ENCODE results near the gene RTRAF. TPM values are rescaled to one million over a fixed set of nuclear protein-coding genes. Genes with fewer than 3 reads are reported as not detected.

Gene RTRAF
- total and polyA plus RNA-seq, 10 of the 15 experiments (the other 5 are each of a cell fraction or from before 2014, with no cell fraction given), result 248 to 540 (median 368) TPM

DNA sequence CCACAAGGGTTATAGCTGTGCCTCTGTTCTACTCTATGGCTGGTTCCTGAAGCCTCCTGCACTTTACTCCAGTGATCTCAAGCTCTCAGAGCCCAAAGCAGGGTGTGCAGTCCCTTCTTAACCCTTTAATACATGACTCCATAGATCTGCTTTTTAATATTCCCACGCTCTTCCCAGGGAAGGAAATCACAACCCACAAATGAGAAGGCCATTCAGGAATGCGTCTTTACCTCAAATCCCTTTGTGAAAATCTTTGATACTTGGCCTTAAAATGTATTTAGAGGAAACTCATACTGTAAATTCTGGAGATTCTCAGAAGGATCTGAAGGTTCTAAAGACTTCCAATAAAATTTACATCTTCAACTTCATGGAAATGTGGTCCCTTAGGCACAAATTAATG is 62.5 kb downstream of the RTRAF start:
- no peak for ATAC-seq
- no peaks in the 10 kb centered on the region for H3K36me3 ChIP-seq (ENCODE audit: control insufficient read depth in 2 of 2, insufficient read depth in 2 of 2, low read length in 1 of 2)
- H3K4me1 ChIP-seq (ENCODE audit: control insufficient read depth, insufficient read depth, low read length), result no peaks in the 10 kb centered on the region
- H3K4me3 ChIP-seq, result no peak overlapping the region
- DNase-seq (ENCODE audit: low read depth, low spot score), result no peak
- ChIA-PET CTCF (no interaction called here), SMC1A (ENCODE audit: uncharacterized antibody, unreplicated experiment) (interaction anchor here (1.5 kb wide), 1 partner anchor 12 kb away, joined by 4 read pairs; no protein-coding TSS in a partner anchor), RAD21 (ENCODE audit: unreplicated experiment) (no interaction called here), POLR2A (no interaction called here)
- BruUV-seq (replicated peaks), result no TSS peak
- H3K79me2 ChIP-seq (ENCODE audit: control insufficient read depth, insufficient read depth, low read length), result no peaks in the 10 kb centered on the region
- peaks cover 0 to 1% of the 10 kb centered on the region in 2 experiments; a peak in 1 of 4 replicates for H3K27me3 ChIP-seq (replicated peaks in 1 of 2; ENCODE audit: control insufficient read depth in 2 of 2, insufficient read depth in 2 of 2, low read length in 1 of 2)
- no peak overlapping the region for H3K4me2 ChIP-seq (ENCODE audit: control insufficient read depth, insufficient read depth)
- 8% methylated on average over 2 of the region's 2 CpGs for WGBS (ENCODE audit: insufficient coverage, insufficient replicate concordance, low lambda C conversion rate, missing lambda C conversion rate)
- H3K9ac ChIP-seq (ENCODE audit: control insufficient read depth, insufficient read depth, low read length), result no peak overlapping the region
- H2AFZ ChIP-seq (ENCODE audit: control insufficient read depth, low read depth, low read length), result no peak overlapping the region
- TF ChIP-seq TCF7 (IDR thresholded peaks at IDR 0.05; ENCODE audit: borderline replicate concordance), result no peak
- in situ Hi-C loops (cut with MboI), result no loop called here
- H3K9me3 ChIP-seq (replicated peaks; ENCODE audit: control insufficient read depth, insufficient read depth, low read length), result no peaks in the 10 kb centered on the region
- intact Hi-C loops (cut with micrococcal nuclease; ENCODE audit: unreplicated experiment), result no loop called here
- no peak overlapping the region for H3K27ac ChIP-seq (ENCODE audit: control insufficient read depth, insufficient read depth)
- H4K20me1 ChIP-seq (ENCODE audit: control insufficient read depth, insufficient read depth), result no peaks in the 10 kb centered on the region
- FAIRE-seq, result no peak

DNA sequence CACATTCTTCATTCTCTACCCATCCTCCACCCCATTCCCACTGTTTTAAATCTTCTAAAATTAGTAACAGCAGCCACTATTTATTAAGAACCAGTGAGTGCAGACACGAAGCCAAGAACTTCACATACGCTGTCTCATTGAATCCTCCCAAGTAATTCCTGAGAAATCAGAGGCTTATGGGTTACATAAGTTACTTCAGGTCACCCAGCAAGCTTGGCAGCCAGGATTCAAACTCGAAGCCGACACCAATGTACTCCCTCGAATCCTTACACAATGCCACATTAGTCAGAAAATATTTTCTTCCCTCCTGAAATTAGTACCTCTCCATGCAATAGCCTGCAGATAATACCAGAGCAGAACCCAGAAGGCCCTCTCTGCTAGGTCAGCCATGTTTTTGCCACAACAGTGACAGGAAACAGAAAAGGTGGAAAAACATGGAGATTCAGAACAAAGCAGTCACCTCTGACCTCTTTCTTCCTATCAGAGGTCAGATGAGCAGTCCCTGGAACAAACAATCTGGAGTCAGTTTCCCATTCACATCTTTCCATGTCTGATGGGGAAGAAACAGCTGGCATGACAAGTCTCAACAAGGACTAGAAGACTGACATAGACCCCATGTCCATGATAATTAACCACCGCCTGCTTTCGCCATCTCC is 63.1 kb downstream of the RTRAF start:
- ChIA-PET POLR2A (no interaction called here), SMC1A (ENCODE audit: uncharacterized antibody, unreplicated experiment) (no interaction called here), RAD21 (ENCODE audit: unreplicated experiment) (no interaction called here), CTCF (no interaction called here)
- ATAC-seq, result no peak
- Histone ChIP-seq H3K9ac (ENCODE audit: control insufficient read depth, insufficient read depth, low read length) (no peak overlapping the region), H2AFZ (ENCODE audit: control insufficient read depth, low read depth, low read length) (no peak overlapping the region), H3K36me3 (ENCODE audit: control insufficient read depth in 2 of 2, insufficient read depth in 2 of 2, low read length in 1 of 2) (no peaks in the 10 kb centered on the region), H3K79me2 (ENCODE audit: control insufficient read depth, insufficient read depth, low read length) (no peaks in the 10 kb centered on the region), H4K20me1 (ENCODE audit: control insufficient read depth, insufficient read depth) (no peaks in the 10 kb centered on the region), H3K4me2 (ENCODE audit: control insufficient read depth, insufficient read depth) (no peak overlapping the region), H3K4me1 (ENCODE audit: control insufficient read depth, insufficient read depth, low read length) (no peaks in the 10 kb centered on the region), H3K27me3 (replicated peaks in 1 of 2; ENCODE audit: control insufficient read depth in 2 of 2, insufficient read depth in 2 of 2, low read length in 1 of 2) (no peaks in the 10 kb centered on the region), H3K4me3 (no peak overlapping the region), H3K27ac (ENCODE audit: control insufficient read depth, insufficient read depth) (no peak overlapping the region), H3K9me3 (replicated peaks; ENCODE audit: control insufficient read depth, insufficient read depth, low read length) (no peaks in the 10 kb centered on the region)
- no TSS peak for BruUV-seq (replicated peaks)
- intact Hi-C loops (cut with micrococcal nuclease; ENCODE audit: unreplicated experiment) (no loop called here), in situ Hi-C loops (cut with MboI) (no loop called here)
- no peak for DNase-seq (ENCODE audit: low read depth, low spot score)
- WGBS (ENCODE audit: insufficient coverage, insufficient replicate concordance, low lambda C conversion rate, missing lambda C conversion rate), result 17% methylated on average over 7 of the region's 7 CpGs
- FAIRE-seq, result no peak
- no peak for TF ChIP-seq SMC3 (IDR thresholded peaks at IDR 0.05; ENCODE audit: borderline replicate concordance, low read length)
- TF ChIP-seq KLF5 (IDR thresholded peaks at IDR 0.05; ENCODE audit: partially characterized antibody), result no peak
- TF ChIP-seq, protein P1, sequence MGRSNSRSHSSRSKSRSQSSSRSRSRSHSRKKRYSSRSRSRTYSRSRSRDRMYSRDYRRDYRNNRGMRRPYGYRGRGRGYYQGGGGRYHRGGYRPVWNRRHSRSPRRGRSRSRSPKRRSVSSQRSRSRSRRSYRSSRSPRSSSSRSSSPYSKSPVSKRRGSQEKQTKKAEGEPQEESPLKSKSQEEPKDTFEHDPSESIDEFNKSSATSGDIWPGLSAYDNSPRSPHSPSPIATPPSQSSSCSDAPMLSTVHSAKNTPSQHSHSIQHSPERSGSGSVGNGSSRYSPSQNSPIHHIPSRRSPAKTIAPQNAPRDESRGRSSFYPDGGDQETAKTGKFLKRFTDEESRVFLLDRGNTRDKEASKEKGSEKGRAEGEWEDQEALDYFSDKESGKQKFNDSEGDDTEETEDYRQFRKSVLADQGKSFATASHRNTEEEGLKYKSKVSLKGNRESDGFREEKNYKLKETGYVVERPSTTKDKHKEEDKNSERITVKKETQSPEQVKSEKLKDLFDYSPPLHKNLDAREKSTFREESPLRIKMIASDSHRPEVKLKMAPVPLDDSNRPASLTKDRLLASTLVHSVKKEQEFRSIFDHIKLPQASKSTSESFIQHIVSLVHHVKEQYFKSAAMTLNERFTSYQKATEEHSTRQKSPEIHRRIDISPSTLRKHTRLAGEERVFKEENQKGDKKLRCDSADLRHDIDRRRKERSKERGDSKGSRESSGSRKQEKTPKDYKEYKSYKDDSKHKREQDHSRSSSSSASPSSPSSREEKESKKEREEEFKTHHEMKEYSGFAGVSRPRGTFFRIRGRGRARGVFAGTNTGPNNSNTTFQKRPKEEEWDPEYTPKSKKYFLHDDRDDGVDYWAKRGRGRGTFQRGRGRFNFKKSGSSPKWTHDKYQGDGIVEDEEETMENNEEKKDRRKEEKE (IDR thresholded peaks at IDR 0.05), result no peak
- TF ChIP-seq, protein P2, sequence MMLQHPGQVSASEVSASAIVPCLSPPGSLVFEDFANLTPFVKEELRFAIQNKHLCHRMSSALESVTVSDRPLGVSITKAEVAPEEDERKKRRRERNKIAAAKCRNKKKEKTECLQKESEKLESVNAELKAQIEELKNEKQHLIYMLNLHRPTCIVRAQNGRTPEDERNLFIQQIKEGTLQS (IDR thresholded peaks at IDR 0.05; ENCODE audit: borderline replicate concordance, extremely low read depth, low read depth, low read length), result no peak
- TF ChIP-seq IRF4 (IDR thresholded peaks at IDR 0.05; ENCODE audit: low read depth, low read length), result no peak
- TF ChIP-seq TCF12 (IDR thresholded peaks at IDR 0.05; ENCODE audit: low read depth, low read length), result no peak
- no peak for TF ChIP-seq SRF (IDR thresholded peaks at IDR 0.05; ENCODE audit: low read depth in 2 of 2, low read length in 2 of 2)
- no peak for TF ChIP-seq NFIC (IDR thresholded peaks at IDR 0.05; ENCODE audit: low read depth, low read length)
- no peak for TF ChIP-seq POLR2AphosphoS5 (IDR thresholded peaks at IDR 0.05; ENCODE audit: low read length)
- no peak for TF ChIP-seq NR2F1 (conservative IDR thresholded peaks at IDR 0.05)
- no peak for TF ChIP-seq RFX5 (IDR thresholded peaks at IDR 0.05; ENCODE audit: low read depth, low read length)
- no peak for TF ChIP-seq HDAC2 (IDR thresholded peaks at IDR 0.05)
